HG03139 (cell line): ENCODE data around the gene COA4.
"Not testable (repeated sequence)": the region's sequence is repeated elsewhere in the genome, so short reads cannot be mapped to it uniquely, and the experiment has no call there.

ENCODE experiments used
- ATAC-seq: cut with Tn5 transposase; IDR thresholded peaks from one replicate; pipeline ENCODE4 v1.9.1; 2021; ENCODE audit not compliant: unreplicated experiment

COA4 gene

GRCh38 chr11:73876424-73877310 is at the start of gene COA4, which contains the start of gene PAAF1:
Gene COA4 (minus strand): TSS chr11:73876846. CDS start chr11:73873378, 3,468 bp downstream.
Gene PAAF1 (plus strand): TSS chr11:73876999. CDS start chr11:73877022, 23 bp downstream.
- ATAC-seq: peak; percentile 97

GRCh38 chr11:73921180-73921579 is 44.5 kb upstream of the COA4 start:
- ATAC-seq: no peak

DNA sequence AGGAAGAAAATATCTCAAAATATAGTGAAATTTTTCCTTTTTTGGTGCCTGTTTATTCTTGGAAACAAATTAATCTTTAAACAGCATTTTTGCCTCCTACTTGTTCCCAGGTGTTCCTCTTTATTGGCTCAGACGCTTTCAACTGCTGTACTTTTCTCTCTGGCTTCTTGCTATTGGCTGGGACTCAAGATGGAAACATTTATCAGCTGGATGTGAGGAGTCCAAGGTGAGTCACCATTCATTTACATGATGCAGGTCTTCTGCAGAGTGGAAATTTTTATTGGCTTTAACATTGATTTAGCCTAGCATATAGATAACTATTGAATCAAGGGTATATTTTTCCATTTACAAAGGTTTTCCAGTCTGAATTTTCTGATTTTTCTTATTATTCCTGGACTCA is 39.8 kb upstream of the COA4 start:
- no peak for ATAC-seq

DNA sequence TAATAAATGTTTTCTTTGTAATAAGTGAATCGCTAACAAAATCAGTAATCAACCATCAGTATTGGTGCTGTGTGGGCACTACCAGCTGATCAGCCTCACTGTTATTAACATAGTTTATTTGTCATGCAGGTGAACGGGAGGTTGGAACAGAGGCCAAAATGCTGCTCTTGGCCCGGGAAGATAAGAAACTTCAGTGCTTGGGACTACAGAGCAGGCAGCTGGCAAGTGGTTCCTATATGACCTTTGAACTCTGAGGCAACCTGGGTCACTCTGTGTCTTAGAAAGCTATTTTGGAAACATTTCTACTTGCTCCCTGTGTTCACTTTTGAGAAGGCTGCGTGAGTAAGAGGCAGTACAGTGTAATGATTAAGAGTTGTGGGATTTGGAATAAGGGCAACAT is 37.6 kb upstream of the COA4 start:
- no peak for ATAC-seq

DNA sequence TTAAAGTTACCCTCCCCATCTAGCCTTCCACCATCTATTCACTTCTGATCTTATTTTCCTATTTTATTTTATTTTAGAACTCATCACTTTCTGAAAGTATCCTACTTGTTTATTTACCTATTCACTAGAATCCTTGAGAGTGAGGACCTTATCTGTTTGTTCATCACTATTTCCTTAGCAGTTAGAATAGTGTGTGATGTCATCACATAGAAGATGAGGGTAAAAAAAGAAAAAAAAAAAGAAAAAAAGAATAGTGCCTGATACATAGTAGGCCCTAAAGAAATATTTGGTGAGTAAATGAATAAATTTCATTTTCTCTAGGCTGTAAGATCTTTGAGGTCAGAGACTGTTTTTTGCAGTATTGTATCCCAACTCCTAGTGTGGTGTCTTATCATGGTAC is 36.8 kb upstream of the COA4 start:
- ATAC-seq: no peak

DNA sequence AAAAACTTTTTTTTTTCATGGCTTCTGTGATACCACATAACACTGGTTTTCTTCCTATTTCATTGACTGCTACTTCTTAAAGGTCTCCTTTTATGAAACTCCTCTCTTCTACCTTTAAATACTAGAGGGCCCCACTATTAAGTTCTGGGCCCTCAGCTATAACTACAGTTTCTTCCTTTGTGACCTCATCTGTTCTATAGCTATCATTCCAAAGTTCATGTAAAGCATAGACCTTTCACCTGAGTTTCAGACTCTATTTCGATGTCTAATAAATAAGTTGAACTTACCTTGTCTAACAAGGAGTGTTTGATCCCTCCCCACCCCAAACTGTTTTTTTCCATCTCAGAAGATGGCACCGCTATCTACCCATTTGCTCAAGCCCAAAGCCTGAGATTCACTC is 35.4 kb upstream of the COA4 start:
- ATAC-seq: no peak

- no peak for ATAC-seq
Observed at GRCh38 chr11:73907191-73907590, 30.5 kb upstream of the COA4 start.

DNA sequence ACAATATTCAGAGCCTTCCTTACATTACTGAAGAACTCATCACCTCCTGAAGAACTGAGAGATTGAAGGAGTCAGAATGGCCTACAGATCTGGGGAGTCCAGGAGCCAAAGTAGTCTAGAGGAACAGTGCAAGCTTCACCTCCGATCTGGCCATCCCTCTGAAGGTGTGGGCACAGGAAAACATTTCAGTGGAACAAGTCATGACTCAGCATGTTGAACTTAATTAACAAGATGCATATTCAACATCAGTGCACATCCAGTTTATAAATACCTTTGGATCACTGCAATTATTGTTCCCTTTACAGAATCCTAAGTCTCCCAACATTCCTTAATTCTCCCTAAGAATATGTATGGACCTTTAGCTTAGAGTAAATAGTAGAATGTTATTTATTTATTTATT is 25.7 kb upstream of the COA4 start:
- ATAC-seq: no peak

GRCh38 chr11:73894725-73895335 is 18.2 kb upstream of the COA4 start:
- no peak for ATAC-seq

- no peak for ATAC-seq
Observed at GRCh38 chr11:73893041-73893440, 16.4 kb upstream of the COA4 start.

GRCh38 chr11:73889536-73889935 is 12.9 kb upstream of the COA4 start:
- ATAC-seq: no peak

DNA sequence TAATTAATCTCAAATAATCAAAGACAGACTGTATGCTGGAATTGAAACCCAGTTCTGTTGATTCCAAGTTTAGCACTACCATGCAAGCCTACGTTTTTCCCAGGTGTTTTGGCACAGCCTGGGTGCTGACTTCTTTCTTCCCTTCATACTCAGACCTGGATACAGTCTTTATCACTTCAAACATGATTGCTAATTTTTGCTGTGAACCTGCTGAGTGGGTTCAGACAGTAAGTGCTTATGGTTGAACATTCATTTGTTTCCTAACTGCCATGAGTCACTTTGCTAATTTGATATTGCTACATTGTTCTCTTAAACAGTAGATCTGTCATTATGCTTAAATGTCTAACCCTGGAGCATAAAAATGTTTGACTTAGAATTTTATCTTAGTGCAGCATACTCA is 12.4 kb upstream of the COA4 start:
- no peak for ATAC-seq

GRCh38 chr11:73888244-73888643 is 11.6 kb upstream of the COA4 start:
- no peak for ATAC-seq

DNA sequence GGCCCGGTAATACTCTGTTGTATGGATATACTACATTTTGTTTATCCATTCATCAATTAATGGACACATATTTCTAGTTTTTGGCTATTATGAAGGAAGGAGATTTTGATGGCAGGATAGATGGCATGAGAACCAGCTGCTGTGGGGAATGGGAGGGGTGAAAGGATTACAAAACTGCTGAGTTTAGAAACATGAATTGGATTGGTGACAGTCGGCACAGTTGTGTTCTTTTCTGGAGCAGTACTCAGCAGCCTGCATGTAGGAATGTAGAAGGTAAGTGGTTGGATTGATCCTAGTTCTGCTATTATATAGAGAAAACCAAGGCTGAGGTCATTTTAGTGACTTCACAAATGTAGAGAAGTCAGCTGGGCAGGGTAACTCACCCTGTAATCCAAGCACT is 7.2 kb upstream of the COA4 start:
- ATAC-seq: no peak

DNA sequence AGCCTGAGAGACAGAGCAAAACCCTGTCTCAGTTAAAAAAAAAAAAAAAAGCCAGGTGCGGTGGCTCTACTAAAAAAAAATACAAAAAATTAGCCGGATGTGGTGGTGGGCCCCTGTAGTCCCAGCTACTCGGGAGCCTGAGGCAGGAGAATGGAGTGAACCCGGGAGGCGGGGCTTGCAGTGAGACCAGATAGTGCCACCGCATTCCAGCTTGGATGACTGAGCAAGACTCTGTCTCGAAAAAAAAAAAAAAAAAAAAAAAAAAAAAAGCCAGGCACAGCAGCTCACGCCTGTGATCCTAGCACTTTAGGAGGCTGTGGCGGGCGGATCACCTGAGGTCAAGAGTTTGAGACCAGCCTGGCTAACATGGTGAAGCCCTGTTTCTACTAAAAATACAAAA is 3.8 kb upstream of the COA4 start:
- not testable (repeated sequence) for ATAC-seq

DNA sequence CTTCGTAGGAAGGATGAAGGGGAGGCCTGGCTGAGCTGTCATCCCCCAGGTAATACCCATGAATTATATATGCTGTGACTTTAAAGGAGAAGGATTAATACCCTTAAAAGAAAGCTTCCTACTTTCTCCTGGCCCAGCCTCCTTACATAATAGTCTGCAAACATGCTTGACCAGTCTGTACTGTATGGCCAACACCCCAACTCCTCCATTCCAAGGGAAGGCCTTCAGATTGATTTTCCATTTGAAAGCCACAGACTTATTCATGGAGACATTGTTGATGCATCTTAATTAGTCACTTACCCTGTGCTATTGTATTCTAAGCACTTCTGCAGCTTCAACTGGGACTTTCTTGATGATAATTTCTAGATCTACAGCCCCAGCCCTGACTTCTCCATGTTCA is 2.1 kb upstream of the COA4 start:
- no peak for ATAC-seq

DNA sequence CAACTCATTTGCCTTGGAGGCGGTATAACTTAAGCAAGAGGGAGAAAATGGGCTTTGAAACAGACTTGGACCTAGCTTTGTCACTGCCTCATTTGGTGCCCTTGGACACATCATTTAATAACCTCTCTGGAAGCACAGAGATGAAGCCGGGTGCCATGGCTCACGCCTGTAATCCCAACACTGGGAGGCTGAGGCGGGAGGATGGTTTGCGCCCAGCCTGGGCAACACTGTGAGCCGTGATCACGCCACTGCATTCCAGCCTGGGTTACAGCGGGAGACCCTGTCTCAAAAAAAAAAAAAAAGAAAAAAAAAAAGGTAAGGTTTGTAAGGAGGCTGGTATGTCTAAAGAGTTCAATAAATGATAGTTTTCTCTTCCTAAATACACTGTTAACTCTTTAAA is 806 bp downstream of the COA4 start:
- no peak for ATAC-seq

GRCh38 chr11:73875380-73875779 is 1.3 kb downstream of the COA4 start:
- ATAC-seq: no peak

DNA sequence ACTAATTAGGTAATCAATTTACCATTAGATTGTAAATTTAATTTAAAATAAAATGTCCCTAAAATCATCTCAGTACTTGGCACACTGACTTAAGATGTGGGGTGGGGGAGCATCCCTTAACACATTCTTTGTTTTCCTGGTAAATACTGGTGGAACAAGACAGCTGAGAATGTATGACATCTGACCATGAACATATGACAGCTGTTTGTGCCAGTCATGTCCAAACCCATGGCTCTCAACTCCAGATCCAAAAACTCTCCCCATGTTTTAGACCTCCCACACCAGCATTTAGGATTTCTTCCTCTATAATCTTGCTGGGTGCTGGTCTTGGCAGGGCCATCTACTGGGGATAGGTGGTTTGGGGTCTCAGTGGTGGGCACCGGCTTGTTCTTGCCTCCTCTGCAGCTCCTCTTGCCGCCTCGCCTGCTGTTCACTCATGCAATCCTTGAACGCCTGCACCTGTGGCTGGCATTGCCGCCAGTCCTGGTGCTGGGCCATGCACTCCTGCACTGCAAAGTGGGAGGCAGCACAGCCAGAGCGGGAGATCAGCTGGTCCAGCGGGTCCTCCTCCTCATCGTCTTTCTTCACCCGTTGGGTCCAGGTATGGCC is 3.8 kb downstream of the COA4 start:
- no peak for ATAC-seq

- ATAC-seq: no peak
Observed at GRCh38 chr11:73870261-73870660, 6.4 kb downstream of the COA4 start.

GRCh38 chr11:73869332-73869949 is 7.2 kb downstream of the COA4 start:
- no peak for ATAC-seq

GRCh38 chr11:73866586-73866996 is 10.1 kb downstream of the COA4 start:
- no peak for ATAC-seq
